SJSA1 (cell line): ENCODE measurements around the gene CYP3A4. TPM values are rescaled to one million over a fixed set of nuclear protein-coding genes. Genes with fewer than 3 reads are reported as not detected.
"Not testable (repeated sequence)": the region's sequence is repeated elsewhere in the genome, so short reads cannot be mapped to it uniquely, and the experiment has no call there.

Experiments
- DNase-seq, 2 experiments: peaks; one replicate each; pipeline ENCODE4 v3.0.0-alpha.2; 2015 to 2020; ENCODE audit warnings: low spot score in 2 of 2, low read depth in 1 of 2
- H3K27ac ChIP-seq: fragments of 250-450 bp; sonication (Bioruptor Pico); 2 replicates; pipeline ENCODE4 v1.5.1; 2020; ENCODE audit warnings: mild to moderate bottlenecking, moderate library complexity
- H3K27me3 ChIP-seq: fragments of 250-450 bp; sonication (Bioruptor Pico); replicated peaks from 2 replicates; pipeline ENCODE4 v1.5.1; 2020; ENCODE audit warnings: mild to moderate bottlenecking, moderate library complexity
- H3K36me3 ChIP-seq: fragments of 250-450 bp; sonication (Bioruptor Pico); 2 replicates; pipeline ENCODE4 v1.5.1; 2020; ENCODE audit warnings: mild to moderate bottlenecking
- H3K4me1 ChIP-seq: fragments of 250-450 bp; sonication (Bioruptor Pico); replicated peaks from 2 replicates; pipeline ENCODE4 v1.6.1; 2021; ENCODE audit warnings: mild to moderate bottlenecking
- H3K4me3 ChIP-seq: fragments of 250-450 bp; sonication (Bioruptor Pico); 2 replicates; pipeline ENCODE4 v1.5.1; 2020; ENCODE audit warnings: mild to moderate bottlenecking
- H3K9me3 ChIP-seq: fragments of 250-450 bp; sonication (Bioruptor Pico); replicated peaks from 2 replicates; pipeline ENCODE4 v1.5.1; 2020; ENCODE audit warnings: mild to moderate bottlenecking
- total RNA-seq: library from RNA; depleted of rRNA; stranded (reverse); fragments of >200 nt; shearing (Covaris generic); gene quantifications from 2 replicates; pipeline ENCODE4 v1.2.3, GENCODE V29; 2014

The CYP3A4 gene
- total RNA-seq, 1 experiment from 2014 or later: not detected

DNA sequence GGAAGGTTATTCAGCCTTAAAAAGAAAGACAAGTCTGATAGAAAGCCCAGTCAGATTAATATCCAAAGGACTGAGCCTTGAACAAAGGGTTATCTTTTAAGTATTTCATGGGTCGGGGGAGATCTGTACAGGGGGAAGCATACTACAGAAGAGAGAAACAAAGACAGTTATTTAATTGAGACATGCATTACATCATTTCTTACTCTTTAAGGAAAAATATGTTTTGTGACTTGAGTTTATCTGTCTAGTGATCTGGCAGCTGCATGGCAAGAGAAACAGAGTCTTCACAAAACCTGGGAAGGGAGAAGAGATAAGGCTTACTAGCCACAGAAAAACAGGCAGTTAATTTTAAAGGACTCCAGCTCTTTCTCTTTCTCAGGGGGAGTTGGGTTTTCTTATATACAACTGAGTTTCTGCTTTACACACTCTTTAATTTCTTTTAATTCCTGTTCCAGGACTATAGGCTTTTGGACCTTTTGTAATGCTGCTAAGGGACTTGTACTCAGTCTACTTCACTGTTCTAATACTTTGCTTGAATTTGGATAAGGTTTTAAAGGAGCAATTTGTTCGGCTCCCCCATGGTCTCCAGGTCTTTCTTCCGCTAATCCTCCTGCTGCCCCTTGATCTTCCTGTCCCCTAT is 23.0 kb upstream of the CYP3A4 start:
- DNase-seq: peak in 1 of 2 experiments; percentile 7
- peaks cover 4% of the 10 kb centered on the region; the same call in 1 of the 2 replicates for H3K9me3 ChIP-seq
- no peak overlapping the region for H3K4me3 ChIP-seq
- H3K27me3 ChIP-seq: no peaks in the 10 kb centered on the region
- no peaks in the 10 kb centered on the region for H3K36me3 ChIP-seq
- no peaks in the 10 kb centered on the region for H3K4me1 ChIP-seq
- no peak overlapping the region for H3K27ac ChIP-seq

- Histone ChIP-seq H3K9me3 (peaks cover 4% of the 10 kb centered on the region; the same call in 1 of the 2 replicates), H3K27me3 (no peaks in the 10 kb centered on the region), H3K36me3 (no peaks in the 10 kb centered on the region), H3K4me3 (no peak overlapping the region), H3K4me1 (no peaks in the 10 kb centered on the region), H3K27ac (no peak overlapping the region)
- DNase-seq: no peak
These were observed 21.7 kb upstream of the CYP3A4 start for GRCh38 chr7:99805641-99806040.

DNA sequence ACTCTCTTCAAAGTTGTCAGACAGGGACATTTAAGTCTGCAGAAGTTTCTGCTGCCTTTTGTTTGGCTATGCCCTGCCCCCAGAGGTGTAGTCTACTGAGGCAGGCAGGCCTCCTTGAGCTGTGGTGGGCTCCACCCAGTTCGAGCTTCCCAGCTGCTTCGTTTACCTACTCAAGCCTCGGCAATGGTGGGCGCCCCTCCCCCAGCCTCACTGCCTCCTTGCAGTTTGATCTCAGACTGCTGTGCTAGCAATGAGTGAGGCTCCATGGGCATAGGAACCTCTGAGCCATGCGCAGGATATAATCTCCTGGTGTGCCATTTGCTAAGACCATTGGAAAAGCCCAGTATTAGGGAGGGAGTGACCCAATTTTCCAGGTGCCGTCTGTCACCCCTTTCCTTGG is 19.1 kb upstream of the CYP3A4 start:
- H3K36me3 ChIP-seq, H3K4me3 ChIP-seq, H3K27me3 ChIP-seq, H3K9me3 ChIP-seq, H3K27ac ChIP-seq, H3K4me1 ChIP-seq: not testable (repeated sequence)
- DNase-seq: peak in 1 of 2 experiments; percentile 19

DNA sequence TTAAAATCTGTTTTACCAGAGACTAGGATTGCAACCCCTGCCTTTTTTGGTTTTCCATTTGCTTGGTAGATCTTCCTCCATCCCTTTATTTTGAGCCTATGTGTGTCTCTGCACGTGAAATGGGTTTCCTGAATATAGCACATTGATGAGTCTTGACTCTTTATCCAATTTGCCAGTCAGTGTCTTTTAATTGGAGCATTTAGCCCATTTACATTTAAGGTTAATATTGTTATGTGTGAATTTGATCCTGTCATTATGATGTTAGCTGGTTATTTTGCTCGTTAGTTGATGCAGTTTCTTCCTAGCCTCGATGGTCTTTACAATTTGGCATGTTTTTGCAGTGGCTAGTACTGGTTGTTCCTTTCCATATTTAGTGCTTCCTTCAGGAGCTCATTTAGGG is 17.4 kb upstream of the CYP3A4 start:
- not testable (repeated sequence) for H3K27me3 ChIP-seq, H3K27ac ChIP-seq, H3K4me3 ChIP-seq, H3K9me3 ChIP-seq, H3K4me1 ChIP-seq, DNase-seq, H3K36me3 ChIP-seq

DNA sequence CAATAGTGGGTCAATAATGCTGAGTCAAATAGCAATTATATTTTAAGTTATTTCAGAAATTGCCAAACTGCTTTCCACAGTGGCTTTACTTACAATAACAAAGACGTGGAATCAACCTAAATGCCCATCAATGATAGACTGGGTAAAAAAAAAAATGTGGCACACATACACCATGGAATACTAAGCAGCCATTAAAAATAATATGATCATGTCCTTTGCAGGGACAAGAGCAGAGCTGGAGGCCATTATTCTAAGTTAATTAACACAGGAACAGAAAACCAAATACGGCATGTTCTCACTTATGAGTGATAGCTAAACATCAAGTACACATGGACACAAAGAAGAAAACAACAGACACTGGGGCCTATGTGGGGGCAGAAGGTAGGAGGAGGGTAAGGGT is 15.0 kb upstream of the CYP3A4 start:
- Histone ChIP-seq H3K36me3 (no peaks in the 10 kb centered on the region), H3K4me3 (no peak overlapping the region), H3K27me3 (no peaks in the 10 kb centered on the region), H3K9me3 (no peaks in the 10 kb centered on the region), H3K4me1 (no peaks in the 10 kb centered on the region), H3K27ac (no peak overlapping the region)
- no peak for DNase-seq

- not testable (repeated sequence) for H3K27me3 ChIP-seq, H3K36me3 ChIP-seq, H3K9me3 ChIP-seq, DNase-seq, H3K4me3 ChIP-seq, H3K4me1 ChIP-seq, H3K27ac ChIP-seq
These were observed 11.9 kb upstream of the CYP3A4 start for GRCh38 chr7:99795864-99796263.

DNA sequence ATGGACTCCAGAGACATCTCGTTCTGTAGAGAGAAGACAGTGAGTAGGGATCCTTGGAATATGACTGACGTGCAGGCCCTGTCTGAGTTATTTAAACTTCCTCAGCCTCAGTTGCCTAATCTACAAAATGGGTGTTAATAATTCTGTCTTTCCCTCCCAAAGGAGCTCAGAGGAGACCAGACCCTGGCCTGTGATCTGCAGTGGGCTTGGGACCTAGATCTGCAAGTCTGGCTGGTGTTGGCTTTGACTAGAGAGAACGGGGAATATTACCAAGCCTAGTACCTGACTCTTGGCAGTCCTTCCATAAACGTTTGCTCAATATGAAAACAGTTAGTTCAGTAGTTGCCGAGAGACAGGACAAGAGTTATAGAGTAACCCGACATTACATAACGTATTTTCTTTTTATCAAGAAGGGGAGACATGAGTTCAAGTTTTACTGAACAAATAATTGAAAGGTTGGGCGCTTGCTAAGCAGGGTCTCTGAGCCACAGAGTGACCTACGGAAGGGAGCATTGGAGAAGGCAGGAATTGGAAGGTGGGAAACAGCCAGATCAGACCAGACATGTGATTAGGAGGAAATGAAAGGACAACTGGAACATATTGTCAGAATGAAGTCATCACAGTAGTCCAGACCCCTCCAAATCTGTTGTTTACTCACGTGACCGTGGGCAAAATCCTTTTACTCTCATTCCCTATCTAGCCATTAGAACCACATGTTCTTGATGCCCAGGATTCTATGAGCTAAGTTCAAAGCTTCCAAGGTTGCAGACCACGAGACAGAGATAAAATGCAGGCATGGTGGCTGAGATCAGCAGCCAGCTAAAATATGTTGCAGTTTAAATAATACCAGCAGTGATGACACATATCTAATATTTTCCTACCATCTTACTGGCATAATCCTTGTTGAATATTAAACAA is 10.9 kb upstream of the CYP3A4 start:
- H3K9me3 ChIP-seq: no peaks in the 10 kb centered on the region
- H3K4me3 ChIP-seq: no peak overlapping the region
- H3K36me3 ChIP-seq: no peaks in the 10 kb centered on the region
- DNase-seq: no peak
- no peaks in the 10 kb centered on the region for H3K27me3 ChIP-seq
- no peaks in the 10 kb centered on the region; the same call in 1 of the 2 replicates for H3K4me1 ChIP-seq
- no peak overlapping the region for H3K27ac ChIP-seq

GRCh38 chr7:99793443-99793842 is 9.5 kb upstream of the CYP3A4 start:
- H3K27me3 ChIP-seq: no peaks in the 10 kb centered on the region
- no peaks in the 10 kb centered on the region; the same call in 1 of the 2 replicates for H3K4me1 ChIP-seq
- no peak overlapping the region for H3K27ac ChIP-seq
- no peaks in the 10 kb centered on the region for H3K36me3 ChIP-seq
- H3K9me3 ChIP-seq: no peaks in the 10 kb centered on the region
- no peak overlapping the region for H3K4me3 ChIP-seq
- DNase-seq: no peak

- no peak for DNase-seq
- Histone ChIP-seq H3K4me1 (no peaks in the 10 kb centered on the region; the same call in 1 of the 2 replicates), H3K4me3 (no peak overlapping the region), H3K27me3 (no peaks in the 10 kb centered on the region), H3K27ac (no peak overlapping the region), H3K36me3 (no peaks in the 10 kb centered on the region), H3K9me3 (no peaks in the 10 kb centered on the region)
These were observed 9.0 kb upstream of the CYP3A4 start for GRCh38 chr7:99792967-99793366.

DNA sequence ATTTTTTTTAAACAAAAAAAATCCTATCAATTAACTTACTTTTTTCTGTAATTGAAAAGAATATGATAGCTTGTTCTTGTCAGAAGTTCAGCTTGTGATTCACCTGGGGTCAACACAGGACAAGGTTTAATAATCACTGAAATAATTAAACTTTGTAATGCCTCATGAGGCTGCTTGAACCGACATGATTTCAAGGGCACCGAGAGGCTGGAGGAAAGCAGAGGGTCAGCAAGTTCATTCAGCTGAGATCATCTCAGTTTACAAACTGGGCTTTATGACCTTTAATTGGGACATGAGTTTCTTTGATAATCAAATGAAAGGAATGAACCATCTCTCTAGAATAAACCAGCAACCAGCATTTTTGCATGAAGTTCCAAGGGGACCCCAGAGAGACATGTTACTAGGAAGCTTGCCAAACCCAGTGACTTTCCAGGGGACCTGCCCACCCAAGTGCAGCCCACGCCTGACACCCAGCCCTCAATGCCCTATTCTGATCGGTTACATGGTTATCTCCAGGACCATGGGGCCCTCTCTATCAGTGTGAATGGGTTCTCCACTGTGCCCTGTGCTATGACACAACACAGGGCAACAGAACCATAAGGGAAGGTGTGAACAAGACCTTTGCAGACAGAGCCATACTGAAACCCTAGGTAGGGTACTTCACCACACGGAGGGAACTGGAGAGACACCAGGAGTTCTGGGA is 7.8 kb upstream of the CYP3A4 start:
- H3K4me1 ChIP-seq: no peaks in the 10 kb centered on the region; the same call in 1 of the 2 replicates
- H3K4me3 ChIP-seq: no peak overlapping the region
- no peak for DNase-seq
- no peaks in the 10 kb centered on the region for H3K9me3 ChIP-seq
- no peaks in the 10 kb centered on the region for H3K36me3 ChIP-seq
- no peak overlapping the region for H3K27ac ChIP-seq
- H3K27me3 ChIP-seq: no peaks in the 10 kb centered on the region

GRCh38 chr7:99791021-99791420 is 7.0 kb upstream of the CYP3A4 start:
- no peaks in the 10 kb centered on the region for H3K27me3 ChIP-seq
- no peak for DNase-seq
- H3K4me1 ChIP-seq: no peaks in the 10 kb centered on the region; the same call in 1 of the 2 replicates
- no peaks in the 10 kb centered on the region for H3K9me3 ChIP-seq
- H3K27ac ChIP-seq: no peak overlapping the region
- no peaks in the 10 kb centered on the region for H3K36me3 ChIP-seq
- H3K4me3 ChIP-seq: no peak overlapping the region

- H3K27me3 ChIP-seq: no peaks in the 10 kb centered on the region
- no peak overlapping the region for H3K27ac ChIP-seq
- no peak for DNase-seq
These were observed 6.4 kb upstream of the CYP3A4 start for GRCh38 chr7:99790407-99790806.

GRCh38 chr7:99789441-99790070 is 5.6 kb upstream of the CYP3A4 start:
- no peak for DNase-seq
- H3K27ac ChIP-seq: no peak overlapping the region
- no peaks in the 10 kb centered on the region for H3K9me3 ChIP-seq
- H3K27me3 ChIP-seq: no peaks in the 10 kb centered on the region
- H3K4me3 ChIP-seq: no peak overlapping the region
- H3K4me1 ChIP-seq: no peaks in the 10 kb centered on the region; the same call in 1 of the 2 replicates
- H3K36me3 ChIP-seq: no peaks in the 10 kb centered on the region

More at GRCh38 chr7:99790407-99790806, 6.4 kb upstream of the CYP3A4 start:
- no peak overlapping the region for H3K4me3 ChIP-seq
- H3K36me3 ChIP-seq: no peaks in the 10 kb centered on the region
- H3K9me3 ChIP-seq: no peaks in the 10 kb centered on the region
- H3K4me1 ChIP-seq: no peaks in the 10 kb centered on the region; the same call in 1 of the 2 replicates
